WTC11 (cell line): Measurements from ENCODE around the gene SIPA1L3.

Source experiments
- CREB1 ChIP-seq: sonication (generic); formaldehyde crosslinking; IDR thresholded peaks from 2 replicates; pipeline ENCODE4 v1.8.0; 2023; ENCODE audit warnings: mild to moderate bottlenecking, missing genetic modification reagents
- TEAD4 ChIP-seq: sonication (generic); formaldehyde crosslinking; IDR thresholded peaks from 2 replicates; pipeline ENCODE4 v1.8.0; 2022; ENCODE audit warnings: mild to moderate bottlenecking, missing genetic modification reagents

DNA sequence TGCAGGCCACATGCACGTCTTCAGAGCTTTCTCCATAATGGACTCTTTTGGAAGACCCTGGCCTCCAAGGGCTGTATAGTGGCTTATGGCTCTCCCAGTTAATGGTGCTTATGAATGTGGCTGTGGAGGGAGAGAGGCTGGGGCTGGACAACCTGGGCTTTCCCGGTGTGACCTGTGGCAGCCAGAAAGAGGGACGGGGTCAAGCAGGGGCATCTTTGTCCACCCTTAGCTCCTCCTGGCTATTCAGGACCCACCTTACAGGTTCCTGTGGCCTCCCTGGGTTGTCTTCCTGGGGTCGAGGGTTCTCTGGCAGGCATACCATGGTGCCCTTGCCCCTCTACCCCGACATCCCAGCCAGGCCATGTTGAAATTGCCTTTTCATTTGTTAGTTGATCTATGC, 75.6 kb downstream of the SIPA1L3 start:
- TF ChIP-seq CREB1 (no peak), TEAD4 (CRISPR knock-in tag) (no peak)
